CD4-positive, alpha-beta T cell treated with Interleukin-6 at 100 ng/mL for 8 hours (primary cell): Measurements from ENCODE around the gene OOSP1.
A peak's percentile ranks its signal among the peaks of the same experiment; 100 is the strongest.
"Not testable (repeated sequence)": the region's sequence is repeated elsewhere in the genome, so short reads cannot be mapped to it uniquely, and the experiment has no call there.

ENCODE experiments used
- DNase-seq: peaks from one replicate; pipeline ENCODE4 v3.0.0-alpha.2; 2020; ENCODE audit warnings: mixed read lengths, low spot score

OOSP1 gene

DNA sequence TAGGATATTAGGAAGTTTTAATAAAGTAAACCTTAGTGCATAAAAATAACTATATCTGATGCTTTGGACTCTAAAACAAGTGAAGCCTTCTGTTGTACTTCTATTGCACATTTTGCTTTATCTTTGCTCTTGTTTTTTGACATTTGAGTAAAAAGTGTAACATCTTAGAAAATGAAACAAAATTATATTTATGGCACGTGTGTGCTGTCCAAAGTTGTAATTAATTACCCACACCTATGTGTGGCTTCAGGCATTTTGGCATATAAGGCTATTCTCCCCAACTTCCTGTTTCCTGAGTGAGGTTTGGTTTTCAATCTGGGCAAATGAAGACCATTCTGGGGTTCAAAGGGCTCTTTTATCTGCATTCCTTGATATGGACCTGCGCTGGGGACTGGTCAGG lies at the start of gene OOSP1:
OOSP1 (plus strand) TSS at position 301 of the 400 bp plus-strand sequence; CDS start at position 324, 23 bp downstream.
- no peak for DNase-seq

GRCh38 chr11:59891781-59892181 lies 46.5 kb upstream of the OOSP1 start:
- DNase-seq = no peak

DNA sequence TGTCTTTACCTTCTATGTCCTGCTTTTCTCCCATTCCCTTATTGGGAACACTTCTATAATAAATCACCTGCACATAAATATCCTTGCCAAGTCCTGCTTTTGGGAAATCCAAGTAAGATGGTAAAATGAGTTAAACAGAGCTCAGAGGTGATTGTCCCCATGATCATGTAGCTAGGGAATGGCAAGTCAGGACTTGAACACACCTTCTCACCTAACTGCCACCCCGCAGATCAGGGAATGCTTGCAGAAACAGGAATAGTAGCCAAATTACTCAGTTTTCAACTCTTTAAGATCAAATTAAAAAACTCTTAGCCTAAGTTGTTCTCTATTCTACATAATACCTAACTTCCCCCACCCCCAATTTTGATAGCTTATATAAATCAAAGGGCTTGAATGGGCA lies 43.6 kb upstream of the OOSP1 start:
- no peak for DNase-seq

DNA sequence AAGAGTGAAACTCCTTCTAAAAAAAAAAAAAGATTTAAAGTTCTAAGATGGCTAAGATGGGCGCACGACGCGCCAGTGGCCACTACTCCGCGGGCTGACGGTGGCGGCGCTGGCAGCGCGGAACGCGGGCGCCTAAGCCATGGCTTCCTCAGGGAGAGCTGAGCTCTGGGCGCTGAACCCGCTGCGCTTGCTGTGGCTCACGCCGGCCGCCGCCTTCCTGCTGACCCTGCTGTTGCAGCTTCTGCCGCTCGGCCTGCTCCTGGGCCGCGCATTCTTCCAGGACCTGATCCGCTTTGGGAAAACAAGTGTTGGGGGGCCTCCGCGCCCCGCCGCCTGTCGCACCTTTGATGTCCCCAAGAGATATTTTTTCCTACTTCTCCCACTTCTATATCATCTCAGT lies 40.2 kb upstream of the OOSP1 start:
- DNase-seq = no peak

GRCh38 chr11:59898650-59899049 lies 39.6 kb upstream of the OOSP1 start:
- no peak for DNase-seq

- no peak for DNase-seq
Observed at GRCh38 chr11:59899532-59899931, 38.7 kb upstream of the OOSP1 start.

- no peak for DNase-seq
Observed at GRCh38 chr11:59900366-59901126, 37.7 kb upstream of the OOSP1 start.

GRCh38 chr11:59901306-59901705 lies 36.9 kb upstream of the OOSP1 start:
- DNase-seq = no peak

DNA sequence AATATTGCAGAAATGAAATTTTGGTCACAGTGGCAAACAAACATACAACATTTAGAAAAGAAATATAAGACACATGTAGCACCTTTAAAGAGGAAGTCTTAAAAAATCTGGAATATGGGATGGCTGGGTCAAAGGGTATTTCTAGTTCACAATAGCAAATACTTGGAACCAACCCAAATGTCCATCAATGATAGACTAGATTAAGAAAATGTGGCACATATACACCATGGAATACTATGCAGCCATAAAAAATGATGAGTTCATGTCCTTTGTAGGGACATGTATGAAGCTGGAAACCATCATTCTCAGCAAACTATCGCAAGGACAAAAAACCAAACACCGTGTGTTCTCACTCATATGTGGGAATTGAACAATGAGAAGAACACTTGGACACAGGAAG lies 34.7 kb upstream of the OOSP1 start:
- DNase-seq = not testable (repeated sequence)

GRCh38 chr11:59918480-59918879 lies 19.8 kb upstream of the OOSP1 start:
- no peak for DNase-seq

- peak; percentile 12 for DNase-seq
Observed at GRCh38 chr11:59918987-59919589, 19.1 kb upstream of the OOSP1 start.

GRCh38 chr11:59923813-59924212 lies 14.4 kb upstream of the OOSP1 start:
- no peak for DNase-seq

- DNase-seq = no peak
Observed at GRCh38 chr11:59931688-59932087, 6.5 kb upstream of the OOSP1 start.

GRCh38 chr11:59938718-59939117 lies 486 bp downstream of the OOSP1 start:
- no peak for DNase-seq

- DNase-seq = no peak
Observed at GRCh38 chr11:59939482-59939881, 1.2 kb downstream of the OOSP1 start.

DNA sequence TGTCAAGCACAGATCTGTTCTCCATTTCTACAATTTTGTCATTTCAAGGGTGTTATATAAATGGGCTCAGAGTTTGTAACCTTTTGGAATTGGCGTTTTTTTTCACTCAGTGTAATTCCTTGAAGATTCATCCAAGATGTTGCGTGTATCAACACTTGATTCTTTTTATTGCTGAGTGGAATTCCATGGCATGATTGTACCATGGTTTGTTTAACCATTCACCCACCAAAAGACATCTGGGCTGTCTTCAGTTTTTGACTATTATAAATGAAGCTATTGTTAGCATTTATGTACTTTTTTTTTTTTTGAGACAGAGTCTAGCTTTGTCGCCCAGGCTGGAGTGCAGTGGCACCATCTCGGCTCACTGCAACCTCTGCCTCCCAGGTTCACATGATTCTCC lies 2.9 kb downstream of the OOSP1 start:
- no peak for DNase-seq

- no peak for DNase-seq
Observed at GRCh38 chr11:59943997-59944714, 5.9 kb downstream of the OOSP1 start.

DNA sequence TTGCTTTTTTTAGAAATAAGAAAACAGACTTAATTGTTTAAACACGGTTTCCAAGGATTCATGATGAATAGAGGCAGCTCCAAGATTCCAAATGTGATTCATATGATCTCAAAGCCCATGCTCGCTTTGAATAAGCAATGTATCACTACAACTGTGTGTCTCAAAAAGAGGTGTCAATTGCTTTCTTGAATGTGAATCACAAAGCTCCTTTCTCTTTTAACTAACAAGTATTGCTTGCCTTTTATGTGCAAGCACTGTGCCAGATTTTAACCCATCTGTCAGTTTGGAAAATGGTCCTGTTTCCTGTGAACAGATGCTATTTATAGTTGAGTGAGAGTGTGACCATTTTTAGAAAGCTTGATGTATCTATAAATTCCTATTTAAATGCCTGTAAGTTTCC lies 6.5 kb downstream of the OOSP1 start:
- DNase-seq = no peak

DNA sequence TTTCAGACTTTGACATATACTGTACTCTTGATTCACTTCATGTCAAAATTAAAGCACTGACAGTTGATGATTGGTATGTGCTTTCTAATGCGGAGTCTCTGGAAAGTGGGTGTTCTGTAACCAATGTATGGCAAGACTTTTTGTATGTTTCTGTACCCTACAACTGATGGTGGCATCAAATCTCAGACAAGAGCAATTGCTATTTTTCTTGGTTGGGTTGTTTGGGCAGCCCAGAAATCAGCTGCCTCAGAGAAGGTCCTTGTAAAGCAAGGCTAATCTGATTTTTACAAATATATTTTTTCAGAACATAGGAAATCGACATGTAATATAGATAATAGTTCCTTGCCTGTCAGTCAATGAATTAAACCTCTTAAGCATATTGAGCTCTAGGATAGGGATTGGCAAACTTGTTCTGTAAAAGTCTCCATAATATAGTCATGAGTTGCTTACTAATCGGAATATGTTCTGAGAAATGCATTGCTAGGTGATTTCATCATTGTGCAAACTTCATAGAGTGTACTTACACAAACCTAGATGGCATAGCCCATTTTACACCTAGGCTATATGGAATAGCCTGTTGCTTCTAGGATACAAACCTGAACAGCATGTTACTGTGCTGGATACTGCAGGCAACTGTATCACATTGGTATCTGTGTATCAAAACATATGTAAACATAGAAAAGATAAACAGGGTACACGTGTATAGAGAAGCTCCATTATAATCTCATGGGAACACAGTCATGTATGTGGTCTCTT lies 15.4 kb downstream of the OOSP1 start:
- no peak for DNase-seq

GRCh38 chr11:59954219-59954847 lies 16.1 kb downstream of the OOSP1 start:
- no peak for DNase-seq

GRCh38 chr11:59957094-59957493 lies 18.9 kb downstream of the OOSP1 start:
- DNase-seq = no peak
